Nephron (organoid): ENCODE measurements around the gene SHH.

Experiments
- H3K27ac Mint-ChIP-seq, 3 experiments: 2 replicates each; pipeline ENCODE4 v1.8.0; 2020; ENCODE audit warnings: mixed read lengths in 3 of 3, mild to moderate bottlenecking in 2 of 3, moderate library complexity in 1 of 3
- H3K27me3 Mint-ChIP-seq: 2 replicates; pipeline ENCODE4 v1.8.0; 2021; ENCODE audit warnings: low read depth, mild to moderate bottlenecking, moderate library complexity, mixed read lengths
- H3K36me3 Mint-ChIP-seq: 2 replicates; pipeline ENCODE4 v1.8.0; 2020; ENCODE audit warnings: low read depth, mixed read lengths
- H3K4me1 Mint-ChIP-seq: 2 replicates; pipeline ENCODE4 v1.8.0; 2020; ENCODE audit warnings: mixed read lengths
- H3K4me3 Mint-ChIP-seq, 3 experiments: 2 replicates each; pipeline ENCODE4 v1.8.0; 2020; ENCODE audit warnings: mild to moderate bottlenecking in 3 of 3, mixed read lengths in 3 of 3, moderate library complexity in 2 of 3
- H3K9me3 Mint-ChIP-seq: 2 replicates; pipeline ENCODE4 v1.8.0; 2020; ENCODE audit warnings: mixed read lengths
- CTCF ChIP-seq, 3 experiments: fragments of 200-600 bp; sonication (generic); IDR thresholded peaks; one replicate each; pipeline ENCODE4 v1.5.0; 2021; ENCODE audit warnings: antibody characterized with exemption in 3 of 3; ENCODE audit not compliant: unreplicated experiment in 3 of 3

SHH gene

GRCh38 chr7:155845226-155845625 lies 33.0 kb upstream of the SHH start:
- no peak overlapping the region for H3K27ac Mint-ChIP-seq
- no peak overlapping the region for H3K4me3 Mint-ChIP-seq
- no peak for TF ChIP-seq CTCF (IDR thresholded peaks at IDR 0.05; ENCODE audit: unreplicated experiment in 3 of 3)

GRCh38 chr7:155844526-155844925 lies 32.3 kb upstream of the SHH start:
- H3K4me3 Mint-ChIP-seq, result no peak overlapping the region
- TF ChIP-seq CTCF (IDR thresholded peaks at IDR 0.05; ENCODE audit: unreplicated experiment in 3 of 3), result no peak

More at GRCh38 chr7:155845226-155845625, 33.0 kb upstream of the SHH start:
- no peaks in the 10 kb centered on the region for H3K4me1 Mint-ChIP-seq
- H3K9me3 Mint-ChIP-seq, result no peaks in the 10 kb centered on the region
- H3K36me3 Mint-ChIP-seq, result no peaks in the 10 kb centered on the region
- H3K27me3 Mint-ChIP-seq, result peaks cover 21% of the 10 kb centered on the region

GRCh38 chr7:155844019-155844453 lies 31.8 kb upstream of the SHH start:
- H3K9me3 Mint-ChIP-seq, result no peaks in the 10 kb centered on the region
- H3K36me3 Mint-ChIP-seq, result no peaks in the 10 kb centered on the region
- H3K27me3 Mint-ChIP-seq, result peaks cover 19% of the 10 kb centered on the region
- H3K4me3 Mint-ChIP-seq, result no peak overlapping the region
- no peak for TF ChIP-seq CTCF (IDR thresholded peaks at IDR 0.05; ENCODE audit: unreplicated experiment in 3 of 3)
- peak overlapping the region in 1 of 3 experiments; percentile 44 for H3K27ac Mint-ChIP-seq
- no peaks in the 10 kb centered on the region for H3K4me1 Mint-ChIP-seq

More at GRCh38 chr7:155844526-155844925, 32.3 kb upstream of the SHH start:
- Mint-ChIP-seq H3K9me3 (no peaks in the 10 kb centered on the region), H3K36me3 (no peaks in the 10 kb centered on the region), H3K27ac (peak overlapping the region in 1 of 3 experiments; percentile 44), H3K4me1 (no peaks in the 10 kb centered on the region), H3K27me3 (peaks cover 22% of the 10 kb centered on the region)

- Mint-ChIP-seq H3K4me1 (no peaks in the 10 kb centered on the region), H3K4me3 (no peak overlapping the region), H3K9me3 (no peaks in the 10 kb centered on the region), H3K36me3 (no peaks in the 10 kb centered on the region), H3K27me3 (peaks cover 14% of the 10 kb centered on the region), H3K27ac (no peak overlapping the region)
- no peak for TF ChIP-seq CTCF (IDR thresholded peaks at IDR 0.05; ENCODE audit: unreplicated experiment in 3 of 3)
Measured at GRCh38 chr7:155843426-155844018, 31.3 kb upstream of the SHH start.

GRCh38 chr7:155842496-155843265 lies 30.4 kb upstream of the SHH start:
- Mint-ChIP-seq H3K9me3 (no peaks in the 10 kb centered on the region), H3K27me3 (peaks cover 14% of the 10 kb centered on the region), H3K4me3 (no peak overlapping the region), H3K36me3 (no peaks in the 10 kb centered on the region), H3K4me1 (no peaks in the 10 kb centered on the region), H3K27ac (no peak overlapping the region)
- TF ChIP-seq CTCF (IDR thresholded peaks at IDR 0.05; ENCODE audit: unreplicated experiment in 3 of 3), result no peak
